NB4 (cell line): ENCODE data around the gene FBXO44.
"Not testable (repeated sequence)": the region's sequence is repeated elsewhere in the genome, so short reads cannot be mapped to it uniquely, and the experiment has no call there.

Experiments
- DNase-seq: peaks from one replicate; pipeline ENCODE4 v3.0.0; 2010; ENCODE audit warnings: low read depth
- H3K4me3 ChIP-seq: one replicate; pipeline ENCODE4 v1.5.1; 2011; ENCODE audit warnings: mild to moderate bottlenecking, low read depth, low read length, moderate library complexity
- MYC ChIP-seq: IDR thresholded peaks from 2 replicates; pipeline ENCODE4 v1.6.1; 2011; ENCODE audit warnings: low read depth, low read length
- POLR2A ChIP-seq: IDR thresholded peaks from 2 replicates; pipeline ENCODE4 v1.6.1; 2011; ENCODE audit warnings: mild to moderate bottlenecking; ENCODE audit not compliant: insufficient read length; ENCODE audit errors: extremely low read depth
- TF ChIP-seq, protein P1 (sequence below): IDR thresholded peaks from one replicate; pipeline ENCODE4 v1.5.1; 2012; ENCODE audit warnings: low read depth, low read length
- TF ChIP-seq, protein P2 (sequence below): IDR thresholded peaks from 2 replicates; pipeline ENCODE4 v1.6.1; 2011; ENCODE audit warnings: low read depth, low read length

FBXO44 gene, protein sequence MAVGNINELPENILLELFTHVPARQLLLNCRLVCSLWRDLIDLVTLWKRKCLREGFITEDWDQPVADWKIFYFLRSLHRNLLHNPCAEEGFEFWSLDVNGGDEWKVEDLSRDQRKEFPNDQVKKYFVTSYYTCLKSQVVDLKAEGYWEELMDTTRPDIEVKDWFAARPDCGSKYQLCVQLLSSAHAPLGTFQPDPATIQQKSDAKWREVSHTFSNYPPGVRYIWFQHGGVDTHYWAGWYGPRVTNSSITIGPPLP

DNA sequence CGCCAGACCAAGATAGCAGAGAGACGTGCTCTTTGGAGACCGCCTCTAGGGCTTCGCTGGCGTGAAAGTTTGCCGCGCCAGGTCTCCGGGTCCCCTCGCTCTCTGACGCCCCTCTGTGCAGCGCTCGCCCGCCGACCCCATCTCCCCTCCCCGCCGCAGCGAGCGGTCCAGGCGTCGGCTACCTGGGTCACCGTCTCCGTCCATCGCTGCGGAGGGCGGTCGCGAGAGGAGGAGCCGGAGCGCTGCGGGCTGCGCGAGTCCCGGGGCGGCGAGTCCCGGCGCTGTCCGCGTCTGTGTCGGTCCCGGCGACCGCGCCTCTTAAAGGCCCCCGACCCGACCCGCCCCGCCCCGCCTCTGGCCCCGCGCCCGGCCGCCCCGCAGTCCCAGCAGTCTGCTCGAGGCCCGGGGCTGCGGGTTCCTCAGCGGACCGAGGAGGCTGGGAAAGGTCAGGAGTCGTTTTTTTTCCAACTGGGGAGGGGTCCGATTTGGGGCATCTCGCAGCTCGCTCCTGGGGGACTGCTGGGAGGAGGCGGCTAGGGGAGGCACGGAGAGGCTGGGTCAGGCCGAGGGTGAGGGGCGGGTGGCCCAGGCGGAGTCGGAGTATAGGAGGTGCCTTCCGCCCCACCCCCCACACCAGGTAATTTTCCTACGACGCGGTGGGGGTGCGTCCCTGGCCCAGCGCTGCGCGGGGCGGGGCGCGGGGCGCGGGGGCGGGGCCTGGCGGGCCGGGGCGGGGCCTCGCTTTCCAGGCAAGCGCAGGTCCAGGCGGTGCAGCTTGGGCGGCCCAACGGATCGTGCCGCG, at the start of gene FBXO44, which contains the start of gene FBXO2:
FBXO44 (plus strand) TSS at position 741 of the 802 bp plus-strand sequence. CDS start 959 bp downstream, outside the sequence.
FBXO2 (minus strand) TSS at position 293 of the 802 bp plus-strand sequence; CDS start at position 204, 89 bp downstream.
- no peak within 1 kb of the TSS for H3K4me3 ChIP-seq
- DNase-seq = no peak
- TF ChIP-seq POLR2A (no peak), MYC (no peak)
- TF ChIP-seq, protein P1, sequence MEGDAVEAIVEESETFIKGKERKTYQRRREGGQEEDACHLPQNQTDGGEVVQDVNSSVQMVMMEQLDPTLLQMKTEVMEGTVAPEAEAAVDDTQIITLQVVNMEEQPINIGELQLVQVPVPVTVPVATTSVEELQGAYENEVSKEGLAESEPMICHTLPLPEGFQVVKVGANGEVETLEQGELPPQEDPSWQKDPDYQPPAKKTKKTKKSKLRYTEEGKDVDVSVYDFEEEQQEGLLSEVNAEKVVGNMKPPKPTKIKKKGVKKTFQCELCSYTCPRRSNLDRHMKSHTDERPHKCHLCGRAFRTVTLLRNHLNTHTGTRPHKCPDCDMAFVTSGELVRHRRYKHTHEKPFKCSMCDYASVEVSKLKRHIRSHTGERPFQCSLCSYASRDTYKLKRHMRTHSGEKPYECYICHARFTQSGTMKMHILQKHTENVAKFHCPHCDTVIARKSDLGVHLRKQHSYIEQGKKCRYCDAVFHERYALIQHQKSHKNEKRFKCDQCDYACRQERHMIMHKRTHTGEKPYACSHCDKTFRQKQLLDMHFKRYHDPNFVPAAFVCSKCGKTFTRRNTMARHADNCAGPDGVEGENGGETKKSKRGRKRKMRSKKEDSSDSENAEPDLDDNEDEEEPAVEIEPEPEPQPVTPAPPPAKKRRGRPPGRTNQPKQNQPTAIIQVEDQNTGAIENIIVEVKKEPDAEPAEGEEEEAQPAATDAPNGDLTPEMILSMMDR = no peak
- TF ChIP-seq, protein P2, sequence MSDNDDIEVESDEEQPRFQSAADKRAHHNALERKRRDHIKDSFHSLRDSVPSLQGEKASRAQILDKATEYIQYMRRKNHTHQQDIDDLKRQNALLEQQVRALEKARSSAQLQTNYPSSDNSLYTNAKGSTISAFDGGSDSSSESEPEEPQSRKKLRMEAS = no peak

DNA sequence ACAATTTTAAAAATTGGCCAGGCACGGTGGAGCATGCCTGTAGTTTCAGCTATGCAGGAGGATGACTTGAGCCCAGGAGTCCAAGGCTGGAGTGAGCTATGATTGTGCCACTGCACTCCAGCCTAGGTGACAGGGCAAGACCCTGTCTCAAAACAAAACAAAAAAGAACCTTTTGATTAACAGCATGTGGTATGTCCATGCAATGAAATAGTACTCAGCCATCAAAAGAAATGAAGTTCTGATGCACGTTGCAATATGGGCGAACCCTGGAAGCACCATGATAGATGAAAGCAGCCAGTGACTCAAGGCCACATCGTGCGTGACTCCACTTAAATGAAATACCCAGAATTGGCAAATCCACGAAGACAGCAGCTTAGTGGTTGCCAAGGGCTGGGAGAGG, 47.9 kb upstream of the FBXO44 start:
- no peak for DNase-seq
- no peak overlapping the region for H3K4me3 ChIP-seq
- TF ChIP-seq, protein P2 = no peak
- TF ChIP-seq, protein P1 = no peak
- TF ChIP-seq POLR2A = no peak
- no peak for TF ChIP-seq MYC

DNA sequence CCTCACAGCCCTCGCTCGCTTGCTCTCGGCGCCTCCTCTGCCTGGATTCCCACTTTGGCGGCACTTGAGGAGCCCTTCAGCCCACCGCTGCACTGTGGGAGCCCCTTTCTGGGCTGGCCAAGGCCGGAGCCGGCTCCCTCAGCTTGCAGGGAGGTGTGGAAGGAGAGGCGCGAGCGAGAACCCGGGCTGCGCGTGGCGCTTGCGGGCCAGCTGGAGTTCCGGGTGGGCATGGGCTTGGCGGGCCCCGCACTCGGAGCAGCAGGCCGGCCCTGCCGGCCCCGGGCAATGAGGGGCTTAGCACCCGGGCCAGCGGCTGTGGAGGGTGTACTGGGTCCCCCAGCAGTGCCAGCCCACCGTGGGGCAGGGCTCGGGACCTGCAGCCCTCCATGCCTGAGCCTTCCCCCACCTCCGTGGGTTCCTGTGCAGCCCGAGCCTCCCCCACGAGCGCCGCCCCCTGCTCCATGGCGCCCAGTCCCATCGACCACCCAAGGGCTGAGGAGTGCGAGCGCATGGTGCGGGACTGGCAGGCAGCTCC, 46.0 kb upstream of the FBXO44 start:
- not testable (repeated sequence) for DNase-seq, H3K4me3 ChIP-seq

DNA sequence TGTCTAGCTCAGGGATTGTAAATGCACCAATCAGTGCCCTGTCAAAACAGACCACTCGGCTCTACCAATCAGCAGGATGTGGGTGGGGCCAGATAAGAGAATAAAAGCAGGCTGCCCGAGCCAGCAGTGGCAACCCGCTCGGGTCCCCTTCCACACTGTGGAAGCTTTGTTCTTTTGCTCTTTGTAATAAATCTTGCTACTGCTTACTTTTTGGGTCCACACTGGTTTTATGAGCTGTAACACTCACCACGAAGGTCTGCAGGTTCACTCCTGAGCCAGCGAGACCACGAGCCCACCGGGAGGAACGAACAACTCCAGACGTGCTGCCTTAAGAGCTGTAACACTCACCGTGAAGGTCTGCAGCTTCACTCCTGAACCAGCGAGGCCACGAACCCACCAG, 45.3 kb upstream of the FBXO44 start:
- H3K4me3 ChIP-seq, DNase-seq: not testable (repeated sequence)

DNA sequence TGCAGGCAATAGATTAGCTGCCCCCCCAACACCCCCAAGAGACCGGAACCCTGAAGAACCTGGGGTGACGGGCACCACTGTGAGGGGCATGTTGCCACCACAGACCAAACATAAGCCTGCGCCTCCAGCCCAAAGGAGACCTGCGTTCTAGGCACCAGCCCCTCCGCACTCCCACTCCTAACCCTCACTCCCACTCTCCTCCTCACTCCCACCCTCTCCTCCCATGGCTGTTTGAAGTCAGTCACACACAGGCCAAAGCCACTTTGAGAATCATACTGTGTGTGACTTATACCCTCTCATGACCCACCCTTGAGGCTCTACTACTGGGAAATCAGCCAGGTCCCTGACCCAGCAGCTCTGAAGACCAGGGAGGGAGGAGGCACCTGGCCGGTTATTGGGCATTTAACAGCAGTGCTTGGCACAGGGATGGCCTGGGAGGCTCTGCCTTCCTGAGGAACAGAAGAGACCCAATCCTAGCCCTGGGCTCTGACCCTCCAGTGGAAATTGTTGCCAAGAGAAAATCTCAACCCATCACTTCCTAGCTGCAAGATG, 44.0 kb upstream of the FBXO44 start:
- DNase-seq = no peak
- no peak overlapping the region for H3K4me3 ChIP-seq
- TF ChIP-seq, protein P2 = no peak
- TF ChIP-seq MYC = no peak
- TF ChIP-seq, protein P1 = no peak
- no peak for TF ChIP-seq POLR2A

DNA sequence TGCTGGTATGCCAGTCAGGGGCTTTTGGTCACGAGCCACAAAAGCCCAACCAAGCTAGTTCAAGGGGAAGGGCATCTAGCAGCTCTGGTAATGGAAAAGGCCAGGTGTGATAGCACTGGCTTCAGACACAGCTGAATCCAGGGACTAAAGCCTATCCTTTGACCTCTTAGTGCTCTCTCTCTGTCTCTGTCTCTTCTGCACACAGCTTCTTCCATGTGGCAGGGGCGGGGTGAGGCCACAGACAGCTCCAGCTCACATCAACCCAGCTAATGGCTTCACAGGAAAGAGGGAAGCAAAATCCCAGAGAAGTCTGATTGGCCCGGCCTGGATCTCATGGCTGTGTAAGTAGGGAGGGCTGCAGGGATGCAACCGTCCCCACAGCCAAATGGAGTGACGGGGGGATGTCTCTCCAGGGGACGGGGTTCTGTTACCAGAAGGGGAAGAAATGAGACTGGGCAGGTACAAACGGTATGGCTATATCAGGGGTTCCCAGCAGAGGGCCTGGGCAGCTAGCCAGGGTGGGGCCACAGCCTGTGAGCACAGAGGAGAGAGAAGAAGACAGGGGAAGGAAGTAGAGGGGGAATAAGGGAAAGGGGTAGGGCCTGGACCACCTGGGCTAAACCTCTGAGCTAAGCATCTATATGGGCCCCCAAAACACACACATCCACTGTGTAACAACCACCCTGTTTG, 42.9 kb upstream of the FBXO44 start:
- no peak overlapping the region for H3K4me3 ChIP-seq
- DNase-seq = no peak
- TF ChIP-seq, protein P1 = no peak
- TF ChIP-seq MYC (no peak), POLR2A (no peak)
- TF ChIP-seq, protein P2 = no peak
